Stimulated activated naive CD4-positive, alpha-beta T cell treated with Interleukin-2 at 50 U/mL for 16 hours (primary cell): ENCODE data around the gene PCDHA1.
"Not testable (repeated sequence)": the region's sequence is repeated elsewhere in the genome, so short reads cannot be mapped to it uniquely, and the experiment has no call there.

Experiments
- DNase-seq: peaks from one replicate; lab custom pipeline; 2025; lab: John Stamatoyannopoulos, UW

PCDHA1 gene

DNA sequence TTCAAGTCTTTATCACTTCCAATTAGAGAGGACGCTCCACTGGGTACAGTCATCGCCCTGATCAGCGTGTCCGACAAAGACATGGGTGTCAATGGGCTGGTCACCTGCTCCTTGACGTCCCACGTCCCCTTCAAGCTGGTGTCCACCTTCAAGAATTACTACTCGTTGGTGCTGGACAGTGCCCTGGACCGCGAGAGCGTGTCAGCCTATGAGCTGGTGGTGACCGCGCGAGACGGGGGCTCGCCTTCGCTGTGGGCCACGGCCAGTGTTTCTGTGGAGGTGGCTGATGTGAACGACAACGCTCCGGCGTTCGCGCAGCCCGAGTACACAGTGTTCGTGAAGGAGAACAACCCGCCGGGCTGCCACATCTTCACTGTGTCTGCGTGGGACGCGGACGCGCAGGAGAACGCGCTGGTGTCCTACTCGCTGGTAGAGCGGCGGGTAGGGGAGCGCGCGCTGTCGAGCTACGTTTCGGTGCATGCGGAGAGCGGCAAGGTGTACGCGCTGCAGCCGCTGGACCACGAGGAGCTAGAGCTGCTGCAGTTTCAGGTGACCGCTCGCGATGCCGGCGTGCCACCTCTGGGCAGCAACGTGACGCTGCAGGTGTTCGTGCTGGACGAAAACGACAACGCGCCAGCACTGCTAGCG is 22.4 kb downstream of the PCDHA1 start:
- DNase-seq: not testable (repeated sequence)

DNA sequence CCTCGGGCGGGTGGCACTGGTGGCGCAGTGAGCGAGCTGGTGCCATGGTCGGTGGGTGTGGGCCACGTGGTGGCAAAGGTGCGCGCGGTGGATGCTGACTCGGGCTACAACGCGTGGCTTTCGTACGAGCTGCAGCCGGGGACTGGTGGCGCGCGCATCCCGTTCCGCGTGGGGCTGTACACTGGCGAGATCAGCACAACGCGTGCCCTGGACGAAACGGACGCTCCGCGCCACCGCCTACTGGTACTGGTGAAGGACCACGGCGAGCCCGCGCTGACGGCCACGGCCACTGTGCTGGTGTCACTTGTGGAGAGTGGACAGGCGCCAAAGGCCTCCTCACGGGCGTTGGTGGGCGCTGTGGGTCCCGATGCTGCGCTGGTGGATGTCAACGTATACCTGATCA is 22.9 kb downstream of the PCDHA1 start:
- DNase-seq: no peak

DNA sequence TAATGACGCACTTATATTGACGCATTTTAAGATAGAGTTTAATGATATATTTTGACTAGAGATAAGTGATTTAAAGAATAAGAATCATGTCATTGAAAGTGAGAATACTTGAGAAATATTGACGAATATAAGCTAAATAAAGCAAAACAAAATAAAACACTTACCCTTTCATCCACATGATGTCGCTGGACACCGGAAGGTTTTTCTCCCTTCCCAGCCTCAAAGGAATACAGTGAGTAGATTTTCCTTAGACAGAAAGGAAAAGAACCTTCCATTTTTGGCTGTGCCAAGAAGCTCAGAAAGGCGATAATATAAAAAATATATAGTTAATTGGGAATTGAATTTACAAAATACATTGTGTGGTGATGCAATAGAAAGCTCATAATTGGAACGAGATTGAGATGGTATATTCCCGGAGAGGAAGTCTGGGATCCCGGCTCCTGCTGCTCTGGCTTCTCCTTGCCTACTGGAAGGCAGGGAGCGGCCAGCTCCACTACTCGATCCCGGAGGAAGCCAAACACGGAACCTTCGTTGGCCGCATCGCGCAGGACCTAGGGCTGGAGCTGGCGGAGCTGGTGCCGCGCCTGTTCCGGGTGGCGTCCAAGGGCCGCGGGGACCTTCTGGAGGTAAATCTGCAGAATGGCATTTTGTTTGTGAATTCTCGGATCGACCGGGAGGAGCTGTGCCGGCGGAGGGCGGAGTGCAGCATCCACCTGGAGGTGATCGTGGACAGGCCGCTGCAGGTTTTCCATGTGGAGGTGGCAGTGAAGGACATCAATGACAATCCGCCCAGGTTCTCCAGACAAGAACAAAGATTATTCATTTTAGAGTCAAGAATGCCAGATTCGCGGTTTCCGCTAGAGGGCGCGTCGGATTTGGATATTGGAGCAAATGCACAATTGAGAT is 35.7 kb downstream of the PCDHA1 start, which contains the start of gene PCDHA5:
Gene PCDHA5, plus strand, starts transcription at position 239 of the 906 bp plus-strand sequence.
- DNase-seq: no peak

DNA sequence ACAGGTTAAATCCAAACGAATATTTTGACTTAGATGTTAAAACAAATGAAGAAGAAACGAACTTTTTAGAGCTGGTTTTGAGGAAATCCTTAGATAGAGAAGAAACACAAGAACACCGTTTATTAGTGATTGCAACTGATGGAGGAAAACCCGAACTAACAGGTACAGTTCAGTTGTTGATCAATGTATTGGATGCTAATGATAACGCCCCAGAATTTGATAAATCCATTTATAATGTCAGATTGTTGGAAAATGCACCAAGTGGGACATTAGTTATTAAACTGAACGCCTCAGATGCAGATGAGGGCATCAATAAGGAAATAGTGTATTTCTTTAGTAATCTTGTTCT is 36.3 kb downstream of the PCDHA1 start:
- DNase-seq: no peak

DNA sequence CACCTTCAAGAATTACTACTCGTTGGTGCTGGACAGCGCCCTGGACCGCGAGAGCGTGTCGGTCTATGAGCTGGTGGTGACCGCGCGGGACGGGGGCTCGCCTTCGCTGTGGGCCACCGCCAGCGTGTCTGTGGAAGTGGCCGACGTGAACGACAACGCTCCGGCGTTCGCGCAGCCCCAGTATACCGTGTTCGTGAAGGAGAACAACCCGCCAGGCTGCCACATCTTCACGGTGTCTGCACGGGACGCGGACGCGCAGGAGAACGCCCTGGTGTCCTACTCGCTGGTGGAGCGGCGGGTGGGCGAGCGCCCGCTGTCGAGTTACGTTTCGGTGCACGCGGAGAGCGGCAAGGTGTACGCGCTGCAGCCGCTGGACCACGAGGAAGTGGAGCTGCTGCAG is 37.0 kb downstream of the PCDHA1 start:
- not testable (repeated sequence) for DNase-seq

DNA sequence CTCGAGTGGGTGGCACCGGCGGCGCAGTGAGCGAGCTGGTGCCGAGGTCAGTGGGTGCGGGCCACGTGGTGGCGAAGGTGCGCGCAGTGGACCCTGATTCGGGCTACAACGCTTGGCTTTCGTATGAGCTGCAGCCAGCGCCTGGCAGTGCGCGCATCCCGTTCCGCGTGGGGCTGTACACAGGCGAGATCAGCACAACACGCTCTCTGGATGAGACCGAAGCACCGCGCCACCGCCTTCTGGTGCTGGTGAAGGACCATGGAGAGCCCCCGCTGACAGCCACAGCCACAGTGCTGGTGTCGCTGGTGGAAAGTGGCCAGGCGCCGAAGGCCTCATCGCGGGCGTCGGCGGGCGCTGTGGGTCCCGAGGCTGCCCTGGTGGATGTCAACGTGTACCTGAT is 37.5 kb downstream of the PCDHA1 start:
- DNase-seq: no peak

DNA sequence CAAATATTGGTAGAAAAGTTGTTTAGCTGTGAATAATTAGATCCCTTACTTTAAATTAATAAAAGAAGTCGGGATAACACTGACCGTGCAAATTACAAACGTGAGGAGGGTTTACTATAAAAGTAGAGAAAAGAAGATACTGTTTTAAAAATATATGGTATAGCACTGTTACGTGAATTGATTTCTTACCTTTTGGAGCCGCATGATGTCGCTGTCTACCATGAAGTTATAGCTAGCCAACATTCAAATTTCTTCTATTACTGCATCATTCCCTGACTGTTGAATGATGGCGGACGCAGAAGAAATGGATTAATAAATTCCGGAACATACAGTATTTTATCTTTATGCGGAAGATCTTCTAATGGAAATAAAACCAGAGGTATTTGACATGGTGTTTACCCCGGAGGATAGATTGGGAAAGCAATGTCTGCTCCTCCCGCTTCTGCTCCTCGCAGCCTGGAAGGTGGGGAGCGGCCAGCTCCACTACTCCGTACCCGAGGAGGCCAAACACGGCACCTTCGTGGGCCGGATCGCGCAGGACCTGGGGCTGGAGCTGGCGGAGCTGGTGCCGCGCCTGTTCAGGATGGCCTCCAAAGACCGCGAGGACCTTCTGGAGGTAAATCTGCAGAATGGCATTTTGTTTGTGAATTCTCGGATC is 41.9 kb downstream of the PCDHA1 start, which contains the start of gene PCDHA6:
Gene PCDHA6, plus strand, starts transcription at position 257 of the 658 bp plus-strand sequence. Its CDS starts 132 bp downstream, at position 389.
- no peak for DNase-seq

DNA sequence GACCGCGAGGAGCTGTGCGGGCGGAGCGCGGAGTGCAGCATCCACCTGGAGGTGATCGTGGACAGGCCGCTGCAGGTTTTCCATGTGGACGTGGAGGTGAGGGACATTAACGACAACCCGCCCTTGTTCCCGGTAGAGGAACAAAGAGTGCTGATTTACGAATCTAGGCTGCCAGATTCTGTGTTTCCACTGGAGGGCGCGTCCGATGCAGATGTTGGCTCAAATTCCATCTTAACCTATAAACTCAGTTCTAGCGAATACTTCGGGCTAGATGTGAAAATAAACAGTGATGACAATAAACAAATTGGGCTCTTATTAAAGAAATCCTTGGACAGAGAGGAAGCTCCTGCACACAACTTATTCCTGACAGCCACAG is 42.4 kb downstream of the PCDHA1 start:
- no peak for DNase-seq

DNA sequence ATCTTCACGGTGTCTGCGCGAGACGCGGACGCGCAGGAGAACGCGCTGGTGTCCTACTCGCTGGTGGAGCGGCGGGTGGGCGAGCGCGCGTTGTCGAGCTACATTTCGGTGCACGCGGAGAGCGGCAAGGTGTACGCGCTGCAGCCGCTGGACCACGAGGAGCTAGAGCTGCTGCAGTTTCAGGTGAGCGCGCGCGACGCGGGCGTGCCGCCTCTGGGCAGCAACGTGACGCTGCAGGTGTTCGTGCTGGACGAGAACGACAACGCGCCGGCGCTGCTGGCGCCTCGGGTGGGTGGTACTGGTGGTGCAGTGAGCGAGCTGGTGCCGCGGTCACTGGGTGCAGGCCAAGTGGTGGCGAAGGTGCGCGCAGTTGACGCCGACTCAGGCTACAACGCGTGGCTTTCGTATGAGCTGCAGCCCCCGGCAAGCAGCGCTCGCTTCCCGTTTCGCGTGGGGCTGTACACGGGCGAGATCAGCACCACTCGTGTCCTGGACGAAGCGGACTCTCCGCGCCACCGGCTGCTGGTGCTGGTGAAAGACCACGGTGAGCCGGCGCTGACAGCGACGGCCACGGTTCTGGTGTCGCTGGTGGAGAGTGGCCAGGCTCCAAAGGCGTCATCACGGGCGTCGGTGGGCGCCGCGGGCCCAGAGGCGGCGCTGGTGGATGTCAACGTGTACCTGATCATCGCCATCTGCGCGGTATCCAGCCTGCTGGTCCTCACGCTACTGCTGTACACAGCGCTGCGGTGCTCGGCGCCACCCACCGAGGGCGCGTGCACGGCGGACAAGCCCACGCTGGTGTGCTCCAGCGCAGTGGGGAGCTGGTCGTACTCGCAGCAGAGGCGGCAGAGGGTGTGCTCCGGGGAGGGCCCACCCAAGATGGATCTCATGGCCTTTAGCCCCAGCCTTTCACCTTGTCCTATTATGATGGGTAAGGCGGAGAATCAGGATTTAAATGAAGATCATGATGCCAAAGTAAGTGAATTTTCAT is 43.9 kb downstream of the PCDHA1 start:
- DNase-seq: not testable (repeated sequence)

DNA sequence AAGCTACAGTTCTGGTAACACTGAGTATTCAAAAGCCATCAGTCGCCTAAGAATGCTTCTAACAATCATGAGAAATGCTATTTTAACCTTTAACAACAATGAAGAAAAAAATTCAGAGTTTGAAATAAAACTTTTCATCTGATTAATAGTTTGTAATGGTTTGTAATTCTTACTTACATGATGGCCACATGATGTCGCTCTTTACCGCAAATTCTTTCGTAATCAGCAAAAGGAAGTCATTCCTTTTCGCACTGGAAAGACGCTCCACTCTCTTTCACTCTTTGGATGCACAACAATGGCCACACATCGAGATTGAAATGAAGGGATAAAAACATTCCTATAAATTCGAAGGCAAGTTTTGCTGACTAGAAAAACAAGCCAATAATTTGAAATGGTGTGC is 48.1 kb downstream of the PCDHA1 start, which contains the start of gene PCDHA7:
Gene PCDHA7, plus strand, starts transcription at position 277 of the 400 bp plus-strand sequence. Its CDS starts 115 bp downstream, at position 392.
- DNase-seq: no peak

DNA sequence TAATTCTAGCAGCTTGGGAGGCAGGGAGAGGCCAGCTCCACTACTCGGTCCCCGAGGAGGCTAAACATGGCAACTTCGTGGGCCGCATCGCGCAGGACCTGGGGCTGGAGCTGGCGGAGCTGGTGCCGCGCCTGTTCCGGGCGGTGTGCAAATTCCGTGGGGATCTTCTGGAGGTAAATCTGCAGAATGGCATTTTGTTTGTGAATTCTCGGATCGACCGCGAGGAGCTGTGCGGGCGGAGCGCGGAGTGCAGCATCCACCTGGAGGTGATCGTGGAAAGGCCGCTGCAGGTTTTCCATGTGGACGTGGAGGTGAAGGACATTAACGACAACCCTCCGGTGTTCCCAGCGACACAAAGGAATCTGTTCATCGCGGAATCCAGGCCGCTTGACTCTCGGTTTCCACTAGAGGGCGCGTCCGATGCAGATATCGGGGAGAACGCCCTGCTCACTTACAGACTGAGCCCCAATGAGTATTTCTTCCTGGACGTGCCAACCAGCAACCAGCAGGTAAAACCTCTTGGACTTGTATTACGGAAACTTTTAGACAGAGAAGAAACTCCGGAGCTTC is 48.6 kb downstream of the PCDHA1 start:
- not testable (repeated sequence) for DNase-seq

DNA sequence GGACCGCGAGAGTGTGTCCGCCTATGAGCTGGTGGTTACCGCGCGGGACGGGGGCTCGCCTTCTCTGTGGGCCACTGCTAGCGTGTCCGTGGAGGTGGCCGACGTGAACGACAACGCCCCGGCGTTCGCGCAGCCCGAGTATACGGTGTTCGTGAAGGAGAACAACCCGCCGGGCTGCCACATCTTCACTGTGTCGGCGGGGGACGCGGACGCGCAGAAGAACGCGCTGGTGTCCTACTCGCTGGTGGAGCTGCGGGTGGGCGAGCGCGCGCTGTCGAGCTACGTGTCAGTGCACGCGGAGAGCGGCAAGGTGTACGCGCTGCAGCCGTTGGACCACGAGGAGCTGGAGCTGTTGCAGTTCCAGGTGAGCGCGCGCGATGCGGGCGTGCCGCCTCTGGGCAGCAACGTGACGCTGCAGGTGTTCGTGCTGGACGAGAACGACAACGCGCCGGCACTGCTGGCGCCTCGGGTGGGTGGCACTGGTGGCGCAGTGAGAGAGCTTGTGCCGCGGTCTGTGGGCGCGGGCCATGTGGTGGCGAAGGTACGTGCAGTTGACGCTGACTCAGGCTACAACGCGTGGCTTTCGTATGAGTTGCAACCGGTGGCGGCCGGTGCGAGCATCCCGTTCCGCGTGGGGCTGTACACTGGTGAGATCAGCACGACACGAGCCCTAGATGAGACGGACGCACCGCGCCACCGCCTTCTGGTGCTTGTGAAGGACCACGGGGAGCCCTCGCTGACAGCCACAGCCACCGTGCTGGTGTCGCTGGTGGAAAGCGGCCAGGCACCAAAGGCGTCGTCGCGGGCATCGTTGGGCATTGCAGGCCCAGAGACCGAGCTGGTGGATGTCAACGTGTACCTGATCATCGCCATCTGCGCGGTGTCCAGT is 49.9 kb downstream of the PCDHA1 start:
- no peak for DNase-seq

DNA sequence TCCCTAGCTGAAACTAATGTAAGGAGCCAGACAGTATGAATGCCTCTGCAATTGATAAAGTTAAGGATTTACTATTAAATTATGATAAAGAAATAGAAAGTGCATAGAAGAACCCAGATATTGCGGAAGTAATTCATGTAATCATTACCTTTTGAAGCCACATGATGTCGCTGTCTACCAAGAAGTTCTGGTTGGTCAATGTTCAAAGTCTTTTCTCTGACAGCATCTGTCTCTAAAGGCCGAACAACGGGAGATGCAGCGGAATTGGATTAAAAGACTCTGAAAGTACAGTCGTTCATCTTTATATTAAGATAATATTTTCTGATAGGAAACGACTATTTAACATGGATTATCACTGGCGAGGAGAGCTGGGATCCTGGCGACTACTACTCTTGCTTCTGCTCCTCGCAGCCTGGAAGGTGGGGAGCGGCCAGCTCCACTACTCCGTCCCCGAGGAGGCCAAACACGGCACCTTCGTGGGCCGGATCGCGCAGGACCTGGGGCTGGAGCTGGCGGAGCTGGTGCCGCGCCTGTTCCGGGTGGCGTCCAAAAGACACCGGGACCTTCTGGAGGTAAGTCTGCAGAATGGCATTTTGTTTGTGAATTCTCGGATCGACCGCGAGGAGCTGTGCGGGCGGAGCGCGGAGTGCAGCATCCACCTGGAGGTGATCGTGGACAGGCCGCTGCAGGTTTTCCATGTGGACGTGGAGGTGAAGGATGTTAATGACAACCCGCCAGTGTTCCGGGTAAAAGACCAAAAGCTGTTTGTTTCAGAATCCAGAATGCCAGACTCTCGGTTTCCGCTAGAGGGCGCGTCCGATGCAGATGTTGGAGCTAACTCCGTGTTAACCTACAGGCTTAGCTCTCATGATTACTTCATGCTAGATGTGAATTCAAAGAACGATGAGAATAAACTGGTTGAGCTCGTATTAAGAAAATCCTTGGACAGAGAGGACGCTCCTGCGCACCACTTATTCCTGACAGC is 55.3 kb downstream of the PCDHA1 start, which contains the start of gene PCDHA8:
Gene PCDHA8, plus strand, starts transcription at position 210 of the 985 bp plus-strand sequence. Its CDS starts 135 bp downstream, at position 345.
- no peak for DNase-seq

DNA sequence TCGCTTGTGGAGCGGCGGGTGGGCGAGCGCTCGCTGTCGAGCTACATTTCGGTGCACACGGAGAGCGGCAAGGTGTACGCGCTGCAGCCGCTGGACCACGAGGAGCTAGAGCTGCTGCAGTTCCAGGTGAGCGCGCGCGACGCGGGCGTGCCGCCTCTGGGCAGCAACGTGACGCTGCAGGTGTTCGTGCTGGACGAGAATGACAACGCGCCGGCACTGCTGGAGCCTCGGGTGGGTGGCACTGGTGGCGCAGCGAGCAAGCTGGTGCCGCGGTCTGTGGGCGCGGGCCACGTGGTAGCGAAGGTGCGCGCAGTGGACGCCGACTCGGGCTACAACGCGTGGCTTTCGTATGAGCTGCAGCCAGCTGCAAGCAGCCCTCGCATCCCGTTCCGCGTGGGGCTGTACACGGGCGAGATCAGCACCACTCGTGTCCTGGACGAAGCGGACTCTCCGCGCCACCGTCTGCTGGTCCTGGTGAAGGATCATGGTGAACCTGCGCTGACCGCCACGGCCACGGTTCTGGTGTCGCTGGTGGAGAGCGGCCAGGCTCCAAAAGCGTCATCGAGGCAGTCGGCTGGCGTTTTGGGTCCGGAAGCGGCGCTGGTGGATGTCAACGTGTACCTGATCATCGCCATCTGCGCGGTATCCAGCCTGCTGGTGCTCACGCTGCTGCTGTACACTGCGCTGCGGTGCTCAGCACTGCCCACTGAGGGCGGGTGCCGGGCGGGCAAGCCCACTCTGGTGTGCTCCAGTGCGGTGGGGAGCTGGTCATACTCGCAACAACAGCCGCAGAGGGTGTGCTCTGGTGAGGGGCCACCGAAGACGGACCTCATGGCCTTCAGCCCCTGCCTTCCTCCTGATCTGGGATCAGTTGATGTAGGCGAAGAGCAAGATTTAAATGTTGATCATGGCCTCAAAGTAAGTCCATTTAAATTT is 57.1 kb downstream of the PCDHA1 start:
- DNase-seq: no peak

DNA sequence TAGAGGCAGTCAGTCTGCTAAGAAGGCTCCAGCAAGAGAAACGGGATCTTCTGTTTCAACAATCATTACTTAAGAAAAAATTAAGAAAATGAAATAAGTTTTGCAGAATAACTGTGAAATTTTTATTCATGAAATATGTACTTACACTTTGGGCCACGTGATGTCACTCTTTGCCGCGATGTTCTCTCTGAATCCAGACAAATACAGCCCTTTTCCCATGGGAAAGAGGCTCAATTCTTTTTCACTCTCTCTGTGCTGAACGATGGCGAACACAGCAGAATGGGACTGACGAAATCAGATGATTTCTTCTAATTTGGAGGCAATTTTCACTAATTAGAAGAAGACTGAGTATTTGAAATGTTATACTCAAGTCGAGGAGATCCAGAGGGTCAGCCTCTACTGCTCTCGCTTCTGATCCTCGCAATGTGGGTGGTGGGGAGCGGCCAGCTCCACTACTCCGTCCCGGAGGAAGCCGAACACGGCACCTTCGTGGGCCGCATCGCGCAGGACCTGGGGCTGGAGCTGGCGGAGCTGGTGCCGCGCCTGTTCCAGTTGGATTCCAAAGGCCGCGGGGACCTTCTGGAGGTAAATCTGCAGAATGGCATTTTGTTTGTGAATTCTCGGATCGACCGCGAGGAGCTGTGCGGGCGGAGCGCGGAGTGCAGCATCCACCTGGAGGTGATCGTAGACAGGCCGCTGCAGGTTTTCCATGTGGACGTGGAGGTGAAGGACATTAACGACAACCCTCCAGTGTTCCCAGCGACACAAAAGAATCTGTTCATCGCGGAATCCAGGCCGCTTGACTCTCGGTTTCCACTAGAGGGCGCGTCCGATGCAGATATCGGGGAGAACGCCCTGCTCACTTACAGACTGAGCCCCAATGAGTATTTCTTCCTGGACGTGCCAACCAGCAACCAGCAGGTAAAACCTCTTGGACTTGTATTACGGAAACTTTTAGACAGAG is 62.5 kb downstream of the PCDHA1 start, which contains the start of gene PCDHA9:
Gene PCDHA9, plus strand, starts transcription at position 244 of the 964 bp plus-strand sequence. Its CDS starts 114 bp downstream, at position 358.
- not testable (repeated sequence) for DNase-seq
